Measurements from ENCODE around the gene PRPH. TPM values are rescaled to one million over a fixed set of nuclear protein-coding genes. Genes with fewer than 3 reads are reported as not detected.

PRPH gene
- total and polyA plus RNA-seq, 9 of the 15 experiments (the other 6 are each of a cell fraction or from before 2014, with no cell fraction given) = 0.27 to 1.9 (median 1.3) TPM; not detected in 1

DNA sequence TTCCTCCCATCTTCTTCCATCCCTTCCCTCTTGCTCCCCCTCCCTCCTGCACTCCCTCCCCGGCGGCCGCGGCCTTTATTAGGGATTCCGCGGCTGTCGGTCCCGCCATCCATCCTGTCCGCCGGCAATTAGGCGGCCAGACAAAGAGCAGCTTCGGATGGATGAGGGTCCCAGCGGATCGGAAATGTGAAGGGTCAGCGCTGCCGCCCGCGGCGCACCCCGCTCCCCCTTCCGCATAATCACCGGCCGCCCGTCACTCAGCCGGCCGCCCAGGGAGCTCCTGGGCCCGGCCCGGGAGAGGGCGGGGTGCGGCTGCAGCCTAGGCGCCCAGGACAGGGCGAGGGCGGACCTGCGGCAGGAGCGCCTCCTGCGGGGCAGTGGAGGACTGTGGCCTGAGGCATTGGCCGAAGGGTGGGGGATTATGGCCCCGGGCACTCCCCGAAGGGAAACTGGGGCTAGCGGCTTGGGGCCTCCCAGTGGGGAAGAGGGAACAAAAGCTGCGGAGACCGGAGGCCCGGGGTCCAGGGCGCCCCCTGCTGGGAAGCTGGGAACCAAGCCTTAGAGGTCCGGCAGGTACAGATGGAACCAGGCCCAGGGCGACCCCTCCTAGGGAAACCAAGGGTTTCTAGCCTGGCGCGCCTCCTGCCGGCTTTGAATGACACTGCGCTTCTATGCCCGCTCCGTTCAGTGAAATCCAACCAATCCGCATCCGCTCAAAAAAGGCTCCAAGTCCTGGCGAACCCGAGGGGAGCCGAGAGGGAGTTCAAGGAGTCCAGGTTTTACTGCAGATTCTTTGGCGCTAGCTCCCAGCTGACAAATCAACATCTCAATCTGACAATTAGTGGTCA lies 47.3 kb downstream of the PRPH start (continued):
- TF ChIP-seq, protein P1, sequence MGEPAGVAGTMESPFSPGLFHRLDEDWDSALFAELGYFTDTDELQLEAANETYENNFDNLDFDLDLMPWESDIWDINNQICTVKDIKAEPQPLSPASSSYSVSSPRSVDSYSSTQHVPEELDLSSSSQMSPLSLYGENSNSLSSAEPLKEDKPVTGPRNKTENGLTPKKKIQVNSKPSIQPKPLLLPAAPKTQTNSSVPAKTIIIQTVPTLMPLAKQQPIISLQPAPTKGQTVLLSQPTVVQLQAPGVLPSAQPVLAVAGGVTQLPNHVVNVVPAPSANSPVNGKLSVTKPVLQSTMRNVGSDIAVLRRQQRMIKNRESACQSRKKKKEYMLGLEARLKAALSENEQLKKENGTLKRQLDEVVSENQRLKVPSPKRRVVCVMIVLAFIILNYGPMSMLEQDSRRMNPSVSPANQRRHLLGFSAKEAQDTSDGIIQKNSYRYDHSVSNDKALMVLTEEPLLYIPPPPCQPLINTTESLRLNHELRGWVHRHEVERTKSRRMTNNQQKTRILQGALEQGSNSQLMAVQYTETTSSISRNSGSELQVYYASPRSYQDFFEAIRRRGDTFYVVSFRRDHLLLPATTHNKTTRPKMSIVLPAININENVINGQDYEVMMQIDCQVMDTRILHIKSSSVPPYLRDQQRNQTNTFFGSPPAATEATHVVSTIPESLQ (CRISPR knock-in tag; IDR thresholded peaks at IDR 0.05) = no peak
- TF ChIP-seq PPARD (CRISPR knock-in tag; IDR thresholded peaks at IDR 0.05) (no peak), HNRNPL (IDR thresholded peaks at IDR 0.05; ENCODE audit: low read depth, low read length) (no peak), HMG20B (CRISPR knock-in tag; IDR thresholded peaks at IDR 0.05) (no peak), HNRNPH1 (optimal IDR thresholded peaks at IDR 0.05; ENCODE audit: low read depth, low read length) (no peak), ESRRB (CRISPR knock-in tag; IDR thresholded peaks at IDR 0.05; ENCODE audit: borderline replicate concordance) (no peak), GABPB2 (CRISPR knock-in tag; conservative IDR thresholded peaks at IDR 0.05) (no peak), ZNF764 (CRISPR knock-in tag; IDR thresholded peaks at IDR 0.05; ENCODE audit: low read depth) (no peak), KAT7 (CRISPR knock-in tag; IDR thresholded peaks at IDR 0.05; ENCODE audit: borderline replicate concordance) (no peak; the same call in 1 of the 2 replicates), SMARCE1 (IDR thresholded peaks at IDR 0.05) (no peak), HDAC6 (IDR thresholded peaks at IDR 0.05; ENCODE audit: low read depth, low read length) (no peak), ZNF408 (CRISPR knock-in tag; IDR thresholded peaks at IDR 0.05; ENCODE audit: low read depth) (no peak), POLR2B (IDR thresholded peaks at IDR 0.05; ENCODE audit: low read depth, partially characterized antibody) (no peak), SETDB1 (IDR thresholded peaks at IDR 0.05; ENCODE audit: low read length) (no peak), SMARCB1 (IDR thresholded peaks at IDR 0.05; ENCODE audit: insufficient read length, low read depth) (no peak), POLR2A (conservative IDR thresholded peaks at IDR 0.05) (no peak), OTX1 (CRISPR knock-in tag; IDR thresholded peaks at IDR 0.05) (no peak), JUN (IDR thresholded peaks at IDR 0.05; ENCODE audit: borderline replicate concordance, low read depth, low read length) (no peak), JUN (CRISPR knock-in tag; IDR thresholded peaks at IDR 0.05; ENCODE audit: borderline replicate concordance) (peak; percentile 37; the same call in 1 of the 2 replicates), PYGO2 (tag; IDR thresholded peaks at IDR 0.05) (no peak), IFI16 (CRISPR knock-in tag; IDR thresholded peaks at IDR 0.05) (no peak), SRSF9 (IDR thresholded peaks at IDR 0.05; ENCODE audit: borderline replicate concordance, low read depth, low read length) (no peak), ZNF766 (CRISPR knock-in tag; conservative IDR thresholded peaks at IDR 0.05) (no peak), ZNF175 (CRISPR knock-in tag; IDR thresholded peaks at IDR 0.05; ENCODE audit: low read depth) (no peak)
- TF ChIP-seq, protein P2, sequence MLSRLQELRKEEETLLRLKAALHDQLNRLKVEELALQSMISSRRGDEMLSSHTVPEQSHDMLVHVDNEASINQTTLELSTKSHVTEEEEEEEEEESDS (CRISPR knock-in tag; IDR thresholded peaks at IDR 0.05) = no peak
- TF ChIP-seq, protein P3, sequence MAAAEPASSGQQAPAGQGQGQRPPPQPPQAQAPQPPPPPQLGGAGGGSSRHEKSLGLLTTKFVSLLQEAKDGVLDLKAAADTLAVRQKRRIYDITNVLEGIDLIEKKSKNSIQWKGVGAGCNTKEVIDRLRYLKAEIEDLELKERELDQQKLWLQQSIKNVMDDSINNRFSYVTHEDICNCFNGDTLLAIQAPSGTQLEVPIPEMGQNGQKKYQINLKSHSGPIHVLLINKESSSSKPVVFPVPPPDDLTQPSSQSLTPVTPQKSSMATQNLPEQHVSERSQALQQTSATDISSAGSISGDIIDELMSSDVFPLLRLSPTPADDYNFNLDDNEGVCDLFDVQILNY (CRISPR knock-in tag; IDR thresholded peaks at IDR 0.05) = no peak
- TF ChIP-seq, protein P4, sequence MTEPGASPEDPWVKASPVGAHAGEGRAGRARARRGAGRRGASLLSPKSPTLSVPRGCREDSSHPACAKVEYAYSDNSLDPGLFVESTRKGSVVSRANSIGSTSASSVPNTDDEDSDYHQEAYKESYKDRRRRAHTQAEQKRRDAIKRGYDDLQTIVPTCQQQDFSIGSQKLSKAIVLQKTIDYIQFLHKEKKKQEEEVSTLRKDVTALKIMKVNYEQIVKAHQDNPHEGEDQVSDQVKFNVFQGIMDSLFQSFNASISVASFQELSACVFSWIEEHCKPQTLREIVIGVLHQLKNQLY (CRISPR knock-in tag; conservative IDR thresholded peaks at IDR 0.05) = no peak

Data from K562 (cell line).